Stomach (tissue), 4 donors: ENCODE results near the gene LIN7A.

Experiments used
- CTCF ChIP-seq, 7 experiments: fragments of 450-650 bp in 4 of 7; fragments of 200-600 bp in 3 of 7; sonication (generic) in 3 of 7; IDR thresholded peaks; one replicate each; pipeline ENCODE4 v1.5.1; 2016 to 2019; ENCODE audit warnings: antibody characterized with exemption in 7 of 7, control low read depth in 2 of 7, mild to moderate bottlenecking in 1 of 7
- POLR2AphosphoS5 ChIP-seq, 3 donors: sonication (generic); formaldehyde crosslinking; IDR thresholded peaks; one replicate each; pipeline ENCODE4 v1.6.1; 2016; ENCODE audit warnings: antibody characterized with exemption in 3 of 3

GRCh38 chr12:80811957-80812708, 125.6 kb downstream of the LIN7A start:
- TF ChIP-seq CTCF (IDR thresholded peaks at IDR 0.05) (no peak), POLR2AphosphoS5 (IDR thresholded peaks at IDR 0.05) (no peak)
